WTC11 (cell line): ENCODE results near the gene RASL10A. TPM values are rescaled to one million over a fixed set of nuclear protein-coding genes. Genes with fewer than 3 reads are reported as not detected.

Experiments
- ATAC-seq: fragments of 200-7000 bp; cut with Tn5 transposase; 2 replicates; pipeline ENCODE4 v1.10.0; 2021; ENCODE audit warnings: mild to moderate bottlenecking, moderate library complexity
- CTCF ChIA-PET: fragments of 300-600 bp; sonication (Branson Sonifier 250); formaldehyde crosslinking; loops from one replicate; lab custom pipeline; 2021; ENCODE audit warnings: antibody characterized with exemption; lab: Charles Lee
- POLR2A ChIA-PET: fragments of 350-600 bp; sonication (Branson Sonifier 250); formaldehyde crosslinking; loops from one replicate; lab custom pipeline; 2021; ENCODE audit warnings: antibody characterized with exemption; lab: Charles Lee
- DNase-seq: peaks from one replicate; pipeline ENCODE4 v3.0.0; 2021; ENCODE audit warnings: low spot score
- H3K27ac Mint-ChIP-seq: 2 replicates; pipeline ENCODE4 v1.8.0; 2021; ENCODE audit warnings: mixed read lengths
- H3K27me3 Mint-ChIP-seq: 2 replicates; pipeline ENCODE4 v1.8.0; 2021; ENCODE audit warnings: low read depth, mild to moderate bottlenecking, moderate library complexity, mixed read lengths
- H3K36me3 Mint-ChIP-seq: 2 replicates; pipeline ENCODE4 v1.8.0; 2021; ENCODE audit warnings: mixed read lengths
- H3K4me1 Mint-ChIP-seq: 2 replicates; pipeline ENCODE4 v1.8.0; 2022; ENCODE audit warnings: mixed read lengths
- H3K4me3 Mint-ChIP-seq: 2 replicates; pipeline ENCODE4 v1.8.0; 2021; ENCODE audit warnings: mild to moderate bottlenecking, moderate library complexity, mixed read lengths
- H3K9me3 Mint-ChIP-seq: 2 replicates; pipeline ENCODE4 v1.8.0; 2021; ENCODE audit warnings: mixed read lengths
- AFF4 ChIP-seq: sonication (generic); formaldehyde crosslinking; IDR thresholded peaks from 2 replicates; pipeline ENCODE4 v1.8.1; 2023; ENCODE audit warnings: mild to moderate bottlenecking, missing genetic modification reagents, borderline replicate concordance
- E2F1 ChIP-seq: sonication (generic); formaldehyde crosslinking; IDR thresholded peaks from 2 replicates; pipeline ENCODE4 v1.8.0; 2022; ENCODE audit warnings: mild to moderate bottlenecking, missing genetic modification reagents
- ESRRA ChIP-seq: sonication (generic); formaldehyde crosslinking; IDR thresholded peaks from 2 replicates; pipeline ENCODE4 v1.8.1; 2022; ENCODE audit warnings: mild to moderate bottlenecking, missing genetic modification reagents, borderline replicate concordance
- MLX ChIP-seq: sonication (generic); formaldehyde crosslinking; IDR thresholded peaks from 2 replicates; pipeline ENCODE4 v1.8.1; 2023; ENCODE audit warnings: mild to moderate bottlenecking, missing genetic modification reagents, moderate library complexity
- MXD4 ChIP-seq: fragments of 250-450 bp; sonication (Bioruptor Pico); IDR thresholded peaks from 2 replicates; pipeline ENCODE4 v1.8.0; 2021; ENCODE audit warnings: mild to moderate bottlenecking, moderate library complexity, borderline replicate concordance
- SMAD4 ChIP-seq: sonication (generic); formaldehyde crosslinking; IDR thresholded peaks from 2 replicates; pipeline ENCODE4 v1.8.0; 2022; ENCODE audit warnings: mild to moderate bottlenecking, missing genetic modification reagents
- SP1 ChIP-seq: sonication (generic); formaldehyde crosslinking; conservative IDR thresholded peaks from 2 replicates; pipeline ENCODE4 v1.8.1; 2022; ENCODE audit warnings: missing genetic modification reagents
- TEAD4 ChIP-seq: sonication (generic); formaldehyde crosslinking; IDR thresholded peaks from 2 replicates; pipeline ENCODE4 v1.8.0; 2022; ENCODE audit warnings: mild to moderate bottlenecking, missing genetic modification reagents
- ZNF121 ChIP-seq: sonication (generic); formaldehyde crosslinking; IDR thresholded peaks from 2 replicates; pipeline ENCODE4 v1.8.0; 2023; ENCODE audit warnings: missing genetic modification reagents
- ZNF263 ChIP-seq: sonication (generic); formaldehyde crosslinking; IDR thresholded peaks from 2 replicates; pipeline ENCODE4 v1.8.1; 2022; ENCODE audit warnings: low read depth, mild to moderate bottlenecking, moderate library complexity, missing genetic modification reagents
- ZNF423 ChIP-seq: fragments of 250-450 bp; sonication (Bioruptor Pico); IDR thresholded peaks from 2 replicates; pipeline ENCODE4 v2.1.2; 2022; ENCODE audit warnings: mild to moderate bottlenecking, moderate library complexity
- ZNF671 ChIP-seq: fragments of 250-450 bp; sonication (Bioruptor Pico); IDR thresholded peaks from 2 replicates; pipeline ENCODE4 v1.8.0; 2021; ENCODE audit warnings: mild to moderate bottlenecking
- total RNA-seq: library from RNA; stranded (reverse); gene quantifications from 3 replicates; pipeline ENCODE4 v1.2.3, GENCODE V29; 2021
- TF ChIP-seq, protein P1 (sequence below): sonication (generic); formaldehyde crosslinking; IDR thresholded peaks from 2 replicates; pipeline ENCODE4 v1.8.1; 2022; ENCODE audit warnings: mild to moderate bottlenecking, missing genetic modification reagents, moderate library complexity, borderline replicate concordance
- TF ChIP-seq, protein P2 (sequence below): fragments of 250-450 bp; sonication (Bioruptor Pico); IDR thresholded peaks from 2 replicates; pipeline ENCODE4 v2.1.2; 2022; ENCODE audit warnings: mild to moderate bottlenecking, moderate library complexity
- TF ChIP-seq, protein P3 (sequence below): sonication (generic); formaldehyde crosslinking; IDR thresholded peaks from 2 replicates; pipeline ENCODE4 v1.8.1; 2023; ENCODE audit warnings: mild to moderate bottlenecking, moderate library complexity, missing genetic modification reagents

Gene RASL10A
- total RNA-seq, 1 experiment from 2014 or later = 1.6 TPM

DNA sequence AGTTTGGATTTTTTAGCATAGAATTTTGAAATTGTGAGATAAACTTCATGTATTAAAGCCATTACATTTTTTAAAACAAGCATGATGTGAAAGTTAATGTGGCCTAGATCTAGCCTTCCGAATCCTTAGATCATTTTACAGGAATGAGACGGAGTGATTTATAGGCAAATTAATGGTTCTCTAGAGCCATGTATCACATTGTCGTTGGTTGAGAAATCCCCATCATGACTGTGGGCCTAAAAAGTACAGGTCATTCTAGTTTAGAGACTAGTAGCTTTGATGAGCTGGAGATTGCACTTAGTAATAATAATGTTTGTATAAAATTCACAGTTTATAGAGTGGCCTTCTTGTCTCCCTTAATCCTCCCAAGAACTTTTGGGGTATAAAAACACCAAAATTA lies 40.3 kb downstream of the RASL10A start:
- POLR2A ChIA-PET = no interaction called here
- TF ChIP-seq, protein P1, sequence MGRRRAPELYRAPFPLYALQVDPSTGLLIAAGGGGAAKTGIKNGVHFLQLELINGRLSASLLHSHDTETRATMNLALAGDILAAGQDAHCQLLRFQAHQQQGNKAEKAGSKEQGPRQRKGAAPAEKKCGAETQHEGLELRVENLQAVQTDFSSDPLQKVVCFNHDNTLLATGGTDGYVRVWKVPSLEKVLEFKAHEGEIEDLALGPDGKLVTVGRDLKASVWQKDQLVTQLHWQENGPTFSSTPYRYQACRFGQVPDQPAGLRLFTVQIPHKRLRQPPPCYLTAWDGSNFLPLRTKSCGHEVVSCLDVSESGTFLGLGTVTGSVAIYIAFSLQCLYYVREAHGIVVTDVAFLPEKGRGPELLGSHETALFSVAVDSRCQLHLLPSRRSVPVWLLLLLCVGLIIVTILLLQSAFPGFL (CRISPR knock-in tag) = no peak
- TF ChIP-seq, protein P2, sequence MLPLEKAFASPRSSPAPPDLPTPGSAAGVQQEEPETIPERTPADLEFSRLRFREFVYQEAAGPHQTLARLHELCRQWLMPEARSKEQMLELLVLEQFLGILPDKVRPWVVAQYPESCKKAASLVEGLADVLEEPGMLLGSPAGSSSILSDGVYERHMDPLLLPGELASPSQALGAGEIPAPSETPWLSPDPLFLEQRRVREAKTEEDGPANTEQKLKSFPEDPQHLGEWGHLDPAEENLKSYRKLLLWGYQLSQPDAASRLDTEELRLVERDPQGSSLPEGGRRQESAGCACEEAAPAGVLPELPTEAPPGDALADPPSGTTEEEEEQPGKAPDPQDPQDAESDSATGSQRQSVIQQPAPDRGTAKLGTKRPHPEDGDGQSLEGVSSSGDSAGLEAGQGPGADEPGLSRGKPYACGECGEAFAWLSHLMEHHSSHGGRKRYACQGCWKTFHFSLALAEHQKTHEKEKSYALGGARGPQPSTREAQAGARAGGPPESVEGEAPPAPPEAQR (CRISPR knock-in tag) = no peak
- no peak for TF ChIP-seq MXD4 (CRISPR knock-in tag)
- no peak for TF ChIP-seq ZNF263 (CRISPR knock-in tag)
- no peak for TF ChIP-seq TEAD4 (CRISPR knock-in tag)
- no peak for TF ChIP-seq AFF4
- TF ChIP-seq, all 79 proteins: peak for 0
- Mint-ChIP-seq H3K4me1 (peaks cover 25% of the 10 kb centered on the region), H3K36me3 (peaks cover 94% of the 10 kb centered on the region), H3K27me3 (no peaks in the 10 kb centered on the region), H3K9me3 (no peaks in the 10 kb centered on the region), H3K4me3 (no peak overlapping the region), H3K27ac (no peak overlapping the region)
- no peak for DNase-seq
- no peak for ATAC-seq
- CTCF ChIA-PET = no interaction called here

- CTCF ChIA-PET = no interaction called here
Observed at GRCh38 chr22:29272624-29273023, 42.9 kb downstream of the RASL10A start.

DNA sequence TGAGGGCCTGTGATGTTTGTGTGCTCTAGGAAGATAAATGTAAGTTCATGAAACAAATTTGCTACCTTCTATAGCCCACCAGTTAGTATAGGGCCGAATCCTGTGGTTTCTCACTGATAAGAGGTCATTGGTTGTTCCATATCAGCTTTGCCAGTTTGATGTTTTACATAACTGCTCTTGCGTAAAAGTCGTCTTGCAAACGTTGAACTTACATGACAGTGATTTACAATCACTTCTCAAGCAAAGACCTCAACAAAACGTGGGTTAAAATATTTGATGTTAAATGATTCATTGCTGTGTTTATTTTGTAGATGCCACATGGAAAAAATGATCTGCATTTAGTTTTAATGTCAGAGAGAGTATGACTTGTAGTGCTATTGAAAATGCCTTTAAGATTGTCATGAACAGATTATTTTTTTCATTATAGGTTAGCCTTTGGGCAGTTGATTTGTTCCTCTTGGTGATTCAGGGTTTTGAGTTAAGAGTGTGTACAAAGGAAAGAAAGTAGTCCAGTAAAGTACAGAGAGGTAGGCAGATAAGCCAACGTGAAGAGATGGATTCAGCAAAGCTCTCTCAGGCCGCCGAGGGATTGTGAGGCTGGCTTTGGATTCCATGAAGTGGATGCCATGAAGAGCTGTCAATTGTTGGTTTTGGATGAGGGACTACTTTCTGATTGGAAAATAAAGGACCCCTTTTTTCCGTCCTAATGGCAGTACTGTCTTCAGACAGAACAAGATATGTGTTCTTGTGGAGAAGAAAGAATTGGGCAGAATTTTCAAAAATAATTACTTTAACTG lies 44.8 kb downstream of the RASL10A start:
- H3K27me3 Mint-ChIP-seq = peaks cover 4% of the 10 kb centered on the region
- peak overlapping the region; percentile 69 for H3K27ac Mint-ChIP-seq
- DNase-seq (no peak), ATAC-seq (no peak)
- POLR2A ChIA-PET = no interaction called here
- H3K4me1 Mint-ChIP-seq = peaks cover 45% of the 10 kb centered on the region
- CTCF ChIA-PET = interaction anchor here (0.9 to 1.6 kb wide), 4 partner anchors 11 to 58 kb away, joined by 3 to 4 read pairs (median 4); no protein-coding TSS in a partner anchor
- no peaks in the 10 kb centered on the region for H3K9me3 Mint-ChIP-seq
- H3K36me3 Mint-ChIP-seq = peaks cover 70% of the 10 kb centered on the region
- TF ChIP-seq SP1 (CRISPR knock-in tag) (no peak), ESRRA (CRISPR knock-in tag) (no peak), ZNF423 (CRISPR knock-in tag) (no peak), E2F1 (CRISPR knock-in tag) (no peak), ZNF671 (CRISPR knock-in tag) (no peak)
- TF ChIP-seq, protein P3, sequence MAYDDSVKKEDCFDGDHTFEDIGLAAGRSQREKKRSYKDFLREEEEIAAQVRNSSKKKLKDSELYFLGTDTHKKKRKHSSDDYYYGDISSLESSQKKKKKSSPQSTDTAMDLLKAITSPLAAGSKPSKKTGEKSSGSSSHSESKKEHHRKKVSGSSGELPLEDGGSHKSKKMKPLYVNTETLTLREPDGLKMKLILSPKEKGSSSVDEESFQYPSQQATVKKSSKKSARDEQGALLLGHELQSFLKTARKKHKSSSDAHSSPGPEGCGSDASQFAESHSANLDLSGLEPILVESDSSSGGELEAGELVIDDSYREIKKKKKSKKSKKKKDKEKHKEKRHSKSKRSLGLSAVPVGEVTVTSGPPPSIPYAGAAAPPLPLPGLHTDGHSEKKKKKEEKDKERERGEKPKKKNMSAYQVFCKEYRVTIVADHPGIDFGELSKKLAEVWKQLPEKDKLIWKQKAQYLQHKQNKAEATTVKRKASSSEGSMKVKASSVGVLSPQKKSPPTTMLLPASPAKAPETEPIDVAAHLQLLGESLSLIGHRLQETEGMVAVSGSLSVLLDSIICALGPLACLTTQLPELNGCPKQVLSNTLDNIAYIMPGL (CRISPR knock-in tag) = no peak
- peak overlapping the region; percentile 85 for H3K4me3 Mint-ChIP-seq

More at GRCh38 chr22:29272624-29273023, 42.9 kb downstream of the RASL10A start:
- ATAC-seq (no peak), DNase-seq (no peak)
- Mint-ChIP-seq H3K36me3 (peaks cover 83% of the 10 kb centered on the region), H3K27ac (no peak overlapping the region), H3K27me3 (peaks cover 4% of the 10 kb centered on the region), H3K4me1 (peaks cover 35% of the 10 kb centered on the region), H3K9me3 (no peaks in the 10 kb centered on the region), H3K4me3 (no peak overlapping the region)
- POLR2A ChIA-PET = no interaction called here
- TF ChIP-seq MLX (CRISPR knock-in tag) (no peak), ZNF121 (CRISPR knock-in tag) (no peak), SMAD4 (CRISPR knock-in tag) (no peak), ZNF263 (CRISPR knock-in tag) (no peak), SP1 (CRISPR knock-in tag) (no peak)
